GM23338 (cell line): Measurements from ENCODE around the gene FILIP1. TPM values are rescaled to one million over a fixed set of nuclear protein-coding genes. Genes with fewer than 3 reads are reported as not detected.

Experiments
- CREB1 ChIP-seq: fragments of 250-450 bp; sonication (Bioruptor Pico); IDR thresholded peaks from 2 replicates; pipeline ENCODE4 v1.5.0; 2020; ENCODE audit warnings: low read depth, mild to moderate bottlenecking, moderate library complexity
- CTCF ChIP-seq, 2 experiments: fragments of 200-600 bp in 1 of 2; sonication (generic) in 1 of 2; conservative IDR thresholded peaks; 2 replicates each; pipeline versions ENCODE4 v1.5.1 to v1.6.1; 2016 to 2017; ENCODE audit warnings: antibody characterized with exemption in 2 of 2, low read depth in 2 of 2, mild to moderate bottlenecking in 2 of 2, moderate library complexity in 1 of 2
- ETS1 ChIP-seq: IDR thresholded peaks from 2 replicates; pipeline ENCODE4 v1.6.1; 2016; ENCODE audit warnings: antibody characterized with exemption
- EZH2phosphoT487 ChIP-seq: fragments of 200-600 bp; sonication (generic); IDR thresholded peaks from one replicate; pipeline ENCODE4 v1.8.1; 2018; ENCODE audit warnings: antibody characterized with exemption; ENCODE audit not compliant: unreplicated experiment
- JUNB ChIP-seq: IDR thresholded peaks from one replicate; pipeline ENCODE4 v1.6.1; 2016; ENCODE audit warnings: antibody characterized with exemption; ENCODE audit not compliant: unreplicated experiment
- NANOG ChIP-seq: IDR thresholded peaks from 2 replicates; pipeline ENCODE4 v1.6.1; 2016; ENCODE audit warnings: antibody characterized with exemption, borderline replicate concordance
- POLR2AphosphoS5 ChIP-seq: IDR thresholded peaks from 2 replicates; pipeline ENCODE4 v1.6.1; 2016; ENCODE audit warnings: antibody characterized with exemption, low read depth
- STAT1 ChIP-seq: IDR thresholded peaks from one replicate; pipeline ENCODE4 v1.6.1; 2016; ENCODE audit warnings: antibody characterized with exemption; ENCODE audit not compliant: unreplicated experiment
- ZNF114 ChIP-seq: fragments of 250-450 bp; sonication (Bioruptor Pico); IDR thresholded peaks from 2 replicates; pipeline ENCODE4 v1.5.0; 2020; ENCODE audit warnings: mild to moderate bottlenecking, moderate library complexity
- ZNF331 ChIP-seq: fragments of 250-450 bp; sonication (Bioruptor Pico); IDR thresholded peaks from 2 replicates; pipeline ENCODE4 v1.5.0; 2020; ENCODE audit warnings: low read depth, mild to moderate bottlenecking, moderate library complexity
- ZNF462 ChIP-seq: fragments of 250-450 bp; sonication (Bioruptor Pico); IDR thresholded peaks from 2 replicates; pipeline ENCODE4 v1.5.0; 2020; ENCODE audit warnings: mild to moderate bottlenecking, moderate library complexity
- polyA plus RNA-seq: library from polyadenylated mRNA; unstranded; fragments of >200 nt; fragmentation: Nextera tagmentation; extraction: Ambion mirVana; gene quantifications from 2 replicates; pipeline ENCODE4 v1.2.1, GENCODE V29; 2016
- total RNA-seq: library from RNA; depleted of rRNA; stranded (reverse); fragments of >200 nt; shearing (Covaris generic); gene quantifications from 2 replicates; pipeline ENCODE4 v1.2.3, GENCODE V29; 2014

Gene FILIP1
- total and polyA plus RNA-seq, 2 experiments from 2014 or later, result 3.7 to 6.4 TPM

GRCh38 chr6:75486850-75487518 lies 6.6 kb downstream of the FILIP1 start (continued):
- TF ChIP-seq ZNF462 (CRISPR knock-in tag) (no peak), POLR2AphosphoS5 (no peak), CREB1 (CRISPR knock-in tag) (no peak), STAT1 (no peak), CTCF (conservative IDR thresholded peaks at IDR 0.05; ENCODE audit: low read depth in 2 of 2) (no peak), JUNB (no peak), NANOG (no peak), ZNF331 (CRISPR knock-in tag) (no peak), ZNF114 (CRISPR knock-in tag) (no peak), ETS1 (no peak), EZH2phosphoT487 (no peak)
